T follicular helper cell (primary cell): ENCODE data around the gene CT45A2.
"Not testable (repeated sequence)": the region's sequence is repeated elsewhere in the genome, so short reads cannot be mapped to it uniquely, and the experiment has no call there.

Source experiments
- DNase-seq: peaks from one replicate; pipeline ENCODE4 v3.0.0-alpha.2; 2020; ENCODE audit warnings: low read depth
- total RNA-seq, 2 experiments: gene quantifications; one replicate each; lab custom pipeline; 2026; lab: John Stamatoyannopoulos, UW

The CT45A2 gene
- total RNA-seq: 0 reads per million in 2 experiments

GRCh38 chrX:135819912-135820311, at the start of gene CT45A2:
TSS of gene CT45A2 (minus strand) at chrX:135820012. CDS start at chrX:135816265, 3,747 bp downstream.
- not testable (repeated sequence) for DNase-seq

DNA sequence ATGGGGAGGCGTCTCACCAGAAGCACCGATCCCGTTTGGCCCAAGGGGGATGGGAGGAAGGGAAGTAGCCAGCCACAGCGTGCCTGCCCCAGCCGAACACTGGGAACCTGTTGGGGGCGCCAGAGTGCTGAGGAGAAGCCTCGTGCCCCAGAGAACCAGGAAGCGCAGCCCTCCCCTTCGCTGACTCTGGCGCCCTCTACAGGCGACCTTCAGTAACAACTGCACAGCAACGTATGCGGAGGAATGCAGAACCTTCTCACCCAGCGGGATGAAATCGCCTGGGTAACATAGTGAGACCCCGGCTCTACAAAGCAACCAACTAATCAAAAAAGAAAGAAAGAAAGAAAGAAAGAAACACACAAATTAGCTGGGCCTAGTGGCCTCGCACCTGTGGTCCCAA, 34.6 kb upstream of the CT45A2 start, which contains the start of gene CT45A8:
CT45A8 (minus strand) TSS at position 101 of the 400 bp plus-strand sequence. CDS start 3,755 bp downstream, outside the sequence.
- DNase-seq: not testable (repeated sequence)

DNA sequence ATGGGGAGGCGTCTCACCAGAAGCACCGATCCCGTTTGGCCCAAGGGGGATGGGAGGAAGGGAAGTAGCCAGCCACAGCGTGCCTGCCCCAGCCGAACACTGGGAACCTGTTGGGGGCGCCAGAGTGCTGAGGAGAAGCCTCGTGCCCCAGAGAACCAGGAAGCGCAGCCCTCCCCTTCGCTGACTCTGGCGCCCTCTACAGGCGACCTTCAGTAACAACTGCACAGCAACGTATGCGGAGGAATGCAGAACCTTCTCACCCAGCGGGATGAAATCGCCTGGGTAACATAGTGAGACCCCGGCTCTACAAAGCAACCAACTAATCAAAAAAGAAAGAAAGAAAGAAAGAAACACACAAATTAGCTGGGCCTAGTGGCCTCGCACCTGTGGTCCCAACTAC, 17.4 kb upstream of the CT45A2 start, which contains the start of gene CT45A7:
CT45A7 (minus strand) TSS at position 101 of the 400 bp plus-strand sequence. CDS start 3,747 bp downstream, outside the sequence.
- DNase-seq: not testable (repeated sequence)

GRCh38 chrX:135802687-135803086, 17.1 kb downstream of the CT45A2 start, which contains the start of gene CT45A6:
TSS of gene CT45A6 (minus strand) at chrX:135802787. CDS start at chrX:135798993, 3,794 bp downstream.
- not testable (repeated sequence) for DNase-seq

DNA sequence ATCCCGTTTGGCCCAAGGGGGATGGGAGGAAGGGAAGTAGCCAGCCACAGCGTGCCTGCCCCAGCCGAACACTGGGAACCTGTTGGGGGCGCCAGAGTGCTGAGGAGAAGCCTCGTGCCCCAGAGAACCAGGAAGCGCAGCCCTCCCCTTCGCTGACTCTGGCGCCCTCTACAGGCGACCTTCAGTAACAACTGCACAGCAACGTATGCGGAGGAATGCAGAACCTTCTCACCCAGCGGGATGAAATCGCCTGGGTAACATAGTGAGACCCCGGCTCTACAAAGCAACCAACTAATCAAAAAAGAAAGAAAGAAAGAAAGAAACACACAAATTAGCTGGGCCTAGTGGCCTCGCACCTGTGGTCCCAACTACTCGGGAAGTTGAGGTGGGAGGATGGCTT, 34.4 kb downstream of the CT45A2 start, which contains the start of gene CT45A5:
CT45A5 (minus strand) TSS at position 101 of the 400 bp plus-strand sequence. CDS start 3,774 bp downstream, outside the sequence.
- DNase-seq: not testable (repeated sequence)

DNA sequence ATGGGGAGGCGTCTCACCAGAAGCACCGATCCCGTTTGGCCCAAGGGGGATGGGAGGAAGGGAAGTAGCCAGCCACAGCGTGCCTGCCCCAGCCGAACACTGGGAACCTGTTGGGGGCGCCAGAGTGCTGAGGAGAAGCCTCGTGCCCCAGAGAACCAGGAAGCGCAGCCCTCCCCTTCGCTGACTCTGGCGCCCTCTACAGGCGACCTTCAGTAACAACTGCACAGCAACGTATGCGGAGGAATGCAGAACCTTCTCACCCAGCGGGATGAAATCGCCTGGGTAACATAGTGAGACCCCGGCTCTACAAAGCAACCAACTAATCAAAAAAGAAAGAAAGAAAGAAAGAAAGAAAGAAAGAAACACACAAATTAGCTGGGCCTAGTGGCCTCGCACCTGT, 51.7 kb downstream of the CT45A2 start, which contains the start of gene CT45A3:
CT45A3 (minus strand) TSS at position 101 of the 400 bp plus-strand sequence. CDS start 3,747 bp downstream, outside the sequence.
- not testable (repeated sequence) for DNase-seq
